Liver (tissue), 3 donors: Measurements from ENCODE around the gene DNHD1.

ENCODE experiments used
- ATF3 ChIP-seq: IDR thresholded peaks from 2 replicates; pipeline ENCODE4 v1.6.1; 2016; ENCODE audit warnings: antibody characterized with exemption
- FOXA1 ChIP-seq: IDR thresholded peaks from 2 replicates; pipeline ENCODE4 v1.6.1; 2016; ENCODE audit warnings: antibody characterized with exemption
- FOXA2 ChIP-seq: IDR thresholded peaks from 2 replicates; pipeline ENCODE4 v1.6.1; 2016; ENCODE audit warnings: antibody characterized with exemption
- GABPA ChIP-seq, 2 donors: IDR thresholded peaks in 1 of 2; conservative IDR thresholded peaks in 1 of 2; 2 replicates each; pipeline ENCODE4 v1.6.1; 2016; ENCODE audit warnings: antibody characterized with exemption in 2 of 2, mild to moderate bottlenecking in 1 of 2, moderate library complexity in 1 of 2
- HNF4G ChIP-seq: IDR thresholded peaks from 2 replicates; pipeline ENCODE4 v1.6.1; 2016; ENCODE audit warnings: antibody characterized with exemption
- JUND ChIP-seq, 2 donors: IDR thresholded peaks; 2 replicates each; pipeline ENCODE4 v1.6.1; 2016; ENCODE audit warnings: antibody characterized with exemption in 2 of 2
- NR2F2 ChIP-seq: IDR thresholded peaks from 2 replicates; pipeline ENCODE4 v1.6.1; 2016; ENCODE audit warnings: antibody characterized with exemption
- RAD21 ChIP-seq, 2 donors: IDR thresholded peaks; 2 replicates each; pipeline ENCODE4 v1.6.1; 2016; ENCODE audit warnings: antibody characterized with exemption in 2 of 2, mild to moderate bottlenecking in 2 of 2
- REST ChIP-seq: IDR thresholded peaks from 2 replicates; pipeline ENCODE4 v1.6.1; 2016; ENCODE audit warnings: antibody characterized with exemption, mild to moderate bottlenecking
- TAF1 ChIP-seq: conservative IDR thresholded peaks from 2 replicates; pipeline ENCODE4 v1.6.1; 2016; ENCODE audit warnings: antibody characterized with exemption, mild to moderate bottlenecking
- YY1 ChIP-seq: IDR thresholded peaks from 2 replicates; pipeline ENCODE4 v1.6.1; 2016; ENCODE audit warnings: antibody characterized with exemption, mild to moderate bottlenecking
- TF ChIP-seq, protein P1 (sequence below): fragments of 150-350 bp; IDR thresholded peaks from 2 replicates; pipeline ENCODE4 v1.5.1; 2017; ENCODE audit warnings: improper control_type of control experiment, low read depth, low read length; ENCODE audit not compliant: missing input control
- TF ChIP-seq, protein P2 (sequence below): IDR thresholded peaks from 2 replicates; pipeline ENCODE4 v1.6.1; 2016; ENCODE audit warnings: antibody characterized with exemption
- TF ChIP-seq, protein P3 (sequence below): IDR thresholded peaks from 2 replicates; pipeline ENCODE4 v1.6.1; 2016; ENCODE audit warnings: antibody characterized with exemption
- donor health status: healthy.
- donor health status: healthy.

GRCh38 chr11:6578134-6578533 is 81.1 kb downstream of the DNHD1 start:
- no peak for TF ChIP-seq YY1
- TF ChIP-seq, protein P1, sequence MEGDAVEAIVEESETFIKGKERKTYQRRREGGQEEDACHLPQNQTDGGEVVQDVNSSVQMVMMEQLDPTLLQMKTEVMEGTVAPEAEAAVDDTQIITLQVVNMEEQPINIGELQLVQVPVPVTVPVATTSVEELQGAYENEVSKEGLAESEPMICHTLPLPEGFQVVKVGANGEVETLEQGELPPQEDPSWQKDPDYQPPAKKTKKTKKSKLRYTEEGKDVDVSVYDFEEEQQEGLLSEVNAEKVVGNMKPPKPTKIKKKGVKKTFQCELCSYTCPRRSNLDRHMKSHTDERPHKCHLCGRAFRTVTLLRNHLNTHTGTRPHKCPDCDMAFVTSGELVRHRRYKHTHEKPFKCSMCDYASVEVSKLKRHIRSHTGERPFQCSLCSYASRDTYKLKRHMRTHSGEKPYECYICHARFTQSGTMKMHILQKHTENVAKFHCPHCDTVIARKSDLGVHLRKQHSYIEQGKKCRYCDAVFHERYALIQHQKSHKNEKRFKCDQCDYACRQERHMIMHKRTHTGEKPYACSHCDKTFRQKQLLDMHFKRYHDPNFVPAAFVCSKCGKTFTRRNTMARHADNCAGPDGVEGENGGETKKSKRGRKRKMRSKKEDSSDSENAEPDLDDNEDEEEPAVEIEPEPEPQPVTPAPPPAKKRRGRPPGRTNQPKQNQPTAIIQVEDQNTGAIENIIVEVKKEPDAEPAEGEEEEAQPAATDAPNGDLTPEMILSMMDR: no peak
- no peak for TF ChIP-seq TAF1
- TF ChIP-seq ATF3: no peak
- no peak for TF ChIP-seq REST
- TF ChIP-seq FOXA1: no peak
- TF ChIP-seq GABPA (IDR thresholded peaks at IDR 0.05 in 1 of 2, conservative IDR thresholded peaks at IDR 0.05 in 1 of 2): no peak
- TF ChIP-seq, protein P2, sequence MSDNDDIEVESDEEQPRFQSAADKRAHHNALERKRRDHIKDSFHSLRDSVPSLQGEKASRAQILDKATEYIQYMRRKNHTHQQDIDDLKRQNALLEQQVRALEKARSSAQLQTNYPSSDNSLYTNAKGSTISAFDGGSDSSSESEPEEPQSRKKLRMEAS: no peak
- TF ChIP-seq, protein P3, sequence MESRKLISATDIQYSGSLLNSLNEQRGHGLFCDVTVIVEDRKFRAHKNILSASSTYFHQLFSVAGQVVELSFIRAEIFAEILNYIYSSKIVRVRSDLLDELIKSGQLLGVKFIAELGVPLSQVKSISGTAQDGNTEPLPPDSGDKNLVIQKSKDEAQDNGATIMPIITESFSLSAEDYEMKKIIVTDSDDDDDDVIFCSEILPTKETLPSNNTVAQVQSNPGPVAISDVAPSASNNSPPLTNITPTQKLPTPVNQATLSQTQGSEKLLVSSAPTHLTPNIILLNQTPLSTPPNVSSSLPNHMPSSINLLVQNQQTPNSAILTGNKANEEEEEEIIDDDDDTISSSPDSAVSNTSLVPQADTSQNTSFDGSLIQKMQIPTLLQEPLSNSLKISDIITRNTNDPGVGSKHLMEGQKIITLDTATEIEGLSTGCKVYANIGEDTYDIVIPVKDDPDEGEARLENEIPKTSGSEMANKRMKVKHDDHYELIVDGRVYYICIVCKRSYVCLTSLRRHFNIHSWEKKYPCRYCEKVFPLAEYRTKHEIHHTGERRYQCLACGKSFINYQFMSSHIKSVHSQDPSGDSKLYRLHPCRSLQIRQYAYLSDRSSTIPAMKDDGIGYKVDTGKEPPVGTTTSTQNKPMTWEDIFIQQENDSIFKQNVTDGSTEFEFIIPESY: no peak
- no peak for TF ChIP-seq FOXA2
- no peak for TF ChIP-seq NR2F2
- no peak for TF ChIP-seq HNF4G
- no peak for TF ChIP-seq RAD21 (IDR thresholded peaks at IDR 0.05)
- no peak for TF ChIP-seq JUND (IDR thresholded peaks at IDR 0.05)
